ENCODE results near the gene KIAA0232. TPM values are rescaled to one million over a fixed set of nuclear protein-coding genes. Genes with fewer than 3 reads are reported as not detected.

KIAA0232 gene
- total and polyA plus RNA-seq, 12 donors, result 12.8 to 89.6 (median 70.9) TPM

DNA sequence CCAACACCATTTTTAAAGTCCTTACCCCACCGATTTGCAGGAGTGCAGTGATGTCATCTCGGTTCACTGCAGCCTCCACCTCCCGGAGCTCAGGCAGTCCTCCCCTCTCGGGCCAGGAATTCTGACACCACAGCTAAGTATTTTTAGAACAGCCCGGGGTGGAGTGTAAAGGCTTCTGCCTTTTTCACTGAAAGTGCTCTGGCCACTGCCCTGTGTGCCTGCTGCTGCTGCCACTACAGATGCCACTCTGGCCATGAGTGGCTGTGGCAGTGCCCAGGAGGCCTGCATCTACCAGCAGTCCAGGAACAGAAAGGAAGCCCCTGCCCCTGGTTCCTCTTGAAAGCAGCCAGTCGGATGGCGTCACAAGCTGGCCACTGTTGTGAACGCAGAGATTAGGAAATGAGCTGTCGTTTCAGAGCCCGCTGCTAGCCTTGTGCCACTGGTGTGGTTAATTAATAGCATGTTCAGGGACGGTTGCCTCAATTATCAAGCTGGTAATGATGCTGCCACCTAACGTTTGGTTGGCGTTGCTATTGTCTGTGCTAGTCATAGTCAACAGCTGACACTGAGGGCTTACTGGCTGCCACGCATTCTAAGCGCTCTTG lies 103.5 kb downstream of the KIAA0232 start:
- Histone ChIP-seq H3K36me3 (peaks cover 0 to 35% (median 21%) of the 10 kb centered on the region in 9 donors), H3K4me1 (peaks cover 0 to 42% (median 29%) of the 10 kb centered on the region in 9 donors), H3K4me3 (peak overlapping the region in 3 of 10 donors; percentile 6 to 29 (median 13)), H3K9me3 (peaks cover 0 to 12% (median 0%) of the 10 kb centered on the region in 11 donors), H3K27me3 (no peaks in the 10 kb centered on the region), H3K27ac (peak overlapping the region; percentile 48 to 89 (median 82))
- DNase-seq (peak; percentile 53 to 58), ATAC-seq (peak; percentile 68 to 90 (median 80))
- 27% methylated on average over 15 of the region's 15 CpGs for WGBS, 2 donors
- intact Hi-C loops (cut with DNase I), result no loop called here
- peak in 6 of 9 donors; percentile 18 to 54 (median 44) for TF ChIP-seq CTCF (IDR thresholded peaks at IDR 0.05)

- H3K4me3 ChIP-seq, result no peak overlapping the region
- peaks cover 0 to 50% (median 33%) of the 10 kb centered on the region in 9 donors for H3K4me1 ChIP-seq
- WGBS, 2 donors, result 72 to 78% methylated on average over 10 of the region's 10 CpGs
- peak overlapping the region in 8 of 10 donors; percentile 76 to 89 (median 82) for H3K27ac ChIP-seq
- TF ChIP-seq CTCF (IDR thresholded peaks at IDR 0.05), result no peak
- ATAC-seq, result no peak
- no peak for DNase-seq
- intact Hi-C loops (cut with DNase I), result no loop called here
- H3K27me3 ChIP-seq, result no peaks in the 10 kb centered on the region
- H3K9me3 ChIP-seq, result peaks cover 0 to 14% (median 0%) of the 10 kb centered on the region in 11 donors
- peaks cover 0 to 27% (median 13%) of the 10 kb centered on the region in 9 donors for H3K36me3 ChIP-seq
Measured at GRCh38 chr4:6886886-6887285, 104.4 kb downstream of the KIAA0232 start.

DNA sequence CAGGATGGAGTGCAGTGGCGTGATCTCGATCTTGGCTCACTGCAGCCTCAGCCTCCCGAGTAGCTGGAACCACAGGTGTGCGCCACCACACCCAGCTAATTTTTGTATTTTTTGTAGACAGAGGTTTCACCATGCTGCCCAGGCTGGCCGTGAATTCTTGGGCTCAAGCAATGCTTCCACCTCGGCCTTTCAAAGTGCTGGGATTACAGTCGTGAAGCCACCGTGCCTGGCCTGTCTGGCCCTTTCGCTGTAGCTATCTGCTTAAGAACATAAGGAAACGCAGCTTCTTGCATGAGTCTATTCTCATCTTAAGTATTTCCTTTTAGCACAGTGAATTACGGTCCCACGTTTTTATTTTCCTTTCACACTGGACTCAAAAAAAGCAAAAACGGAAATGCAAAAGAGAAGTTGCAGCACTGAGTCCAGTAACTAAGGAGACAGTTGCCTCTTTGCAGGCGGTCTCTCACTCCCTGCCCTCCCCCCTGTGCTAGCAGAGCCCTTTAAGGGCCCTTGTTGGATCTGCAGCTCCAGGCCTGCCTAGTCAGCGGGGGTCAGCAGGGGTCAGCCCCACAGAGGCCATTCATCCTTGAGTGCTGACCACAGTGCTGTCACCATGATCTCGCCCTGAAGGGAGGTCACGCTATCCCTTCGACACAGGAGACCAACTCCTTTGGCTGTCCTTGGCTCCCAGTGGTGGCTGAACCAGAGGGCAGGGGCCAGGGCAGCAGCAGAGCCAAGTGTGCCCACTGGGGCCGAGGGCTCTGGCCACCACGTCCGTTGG lies 105.3 kb downstream of the KIAA0232 start:
- no peak for TF ChIP-seq CTCF (IDR thresholded peaks at IDR 0.05)
- Histone ChIP-seq H3K4me1 (peaks cover 0 to 59% (median 42%) of the 10 kb centered on the region in 9 donors), H3K27me3 (no peaks in the 10 kb centered on the region), H3K27ac (peak overlapping the region in 4 of 10 donors; percentile 17 to 81 (median 44)), H3K4me3 (no peak overlapping the region), H3K36me3 (peaks cover 0 to 18% (median 4%) of the 10 kb centered on the region in 9 donors), H3K9me3 (peaks cover 0 to 14% (median 0%) of the 10 kb centered on the region in 11 donors)
- 67 to 75% methylated on average over 21 of the region's 21 CpGs for WGBS, 2 donors
- ATAC-seq (peak in 5 of 8 donors; percentile 16 to 37 (median 31)), DNase-seq (peak; percentile 43 to 64)
- intact Hi-C loops (cut with DNase I), result no loop called here

GRCh38 chr4:6888506-6889071 lies 106.1 kb downstream of the KIAA0232 start:
- no peak for TF ChIP-seq CTCF (IDR thresholded peaks at IDR 0.05)
- peaks cover 0 to 10% (median 0%) of the 10 kb centered on the region in 9 donors for H3K36me3 ChIP-seq
- ATAC-seq (peak in 1 of 8 donors; percentile 2), DNase-seq (no peak)
- H3K4me1 ChIP-seq, result peaks cover 0 to 65% (median 46%) of the 10 kb centered on the region in 9 donors
- H3K9me3 ChIP-seq, result peaks cover 0 to 14% (median 0%) of the 10 kb centered on the region in 11 donors
- no peak overlapping the region for H3K4me3 ChIP-seq
- WGBS, 2 donors, result 81 to 89% methylated on average over 15 of the region's 15 CpGs
- H3K27ac ChIP-seq, result peak overlapping the region in 2 of 10 donors; percentile 7 to 71
- intact Hi-C loops (cut with DNase I), result no loop called here
- no peaks in the 10 kb centered on the region for H3K27me3 ChIP-seq

Data from heart right ventricle (tissue), 16 donors.